ENCODE data around the gene EPC1. TPM values are rescaled to one million over a fixed set of nuclear protein-coding genes. Genes with fewer than 3 reads are reported as not detected.

The EPC1 gene
- total RNA-seq, 1 donor from 2014 or later = 22.9 TPM

GRCh38 chr10:32329061-32329460 is 17.9 kb downstream of the EPC1 start:
- Histone ChIP-seq H3K36me3 (ENCODE audit: control insufficient read depth, insufficient read depth, low read length) (no peaks in the 10 kb centered on the region), H3K27me3 (ENCODE audit: control insufficient read depth, insufficient read depth, low read length) (no peaks in the 10 kb centered on the region), H3K4me3 (ENCODE audit: low read depth, low read length) (no peak overlapping the region)
- TF ChIP-seq CTCF (IDR thresholded peaks at IDR 0.05; ENCODE audit: insufficient read depth, low read length, poor library complexity, severe bottlenecking) = no peak
- no peak for DNase-seq (ENCODE audit: low read depth)

GRCh38 chr10:32328499-32328898 is 18.5 kb downstream of the EPC1 start:
- H3K4me3 ChIP-seq (ENCODE audit: low read depth, low read length) = no peak overlapping the region
- TF ChIP-seq CTCF (IDR thresholded peaks at IDR 0.05; ENCODE audit: insufficient read depth, low read length, poor library complexity, severe bottlenecking) = no peak
- DNase-seq (ENCODE audit: low read depth) = no peak
- H3K27me3 ChIP-seq (ENCODE audit: control insufficient read depth, insufficient read depth, low read length) = no peaks in the 10 kb centered on the region
- H3K36me3 ChIP-seq (ENCODE audit: control insufficient read depth, insufficient read depth, low read length) = no peaks in the 10 kb centered on the region

GRCh38 chr10:32327364-32327691 is 19.6 kb downstream of the EPC1 start:
- Histone ChIP-seq H3K4me3 (ENCODE audit: low read depth, low read length) (no peak overlapping the region), H3K36me3 (ENCODE audit: control insufficient read depth, insufficient read depth, low read length) (no peaks in the 10 kb centered on the region), H3K27me3 (ENCODE audit: control insufficient read depth, insufficient read depth, low read length) (no peaks in the 10 kb centered on the region)
- DNase-seq (ENCODE audit: low read depth) = no peak
- TF ChIP-seq CTCF (IDR thresholded peaks at IDR 0.05; ENCODE audit: insufficient read depth, low read length, poor library complexity, severe bottlenecking) = no peak

- no peak for DNase-seq (ENCODE audit: low read depth)
- no peaks in the 10 kb centered on the region for H3K27me3 ChIP-seq (ENCODE audit: control insufficient read depth, insufficient read depth, low read length)
- no peaks in the 10 kb centered on the region for H3K36me3 ChIP-seq (ENCODE audit: control insufficient read depth, insufficient read depth, low read length)
- TF ChIP-seq CTCF (IDR thresholded peaks at IDR 0.05; ENCODE audit: insufficient read depth, low read length, poor library complexity, severe bottlenecking) = no peak
- H3K4me3 ChIP-seq (ENCODE audit: low read depth, low read length) = no peak overlapping the region
Measured at GRCh38 chr10:32326680-32327363, 20.1 kb downstream of the EPC1 start.

- Histone ChIP-seq H3K4me3 (ENCODE audit: low read depth, low read length) (no peak overlapping the region), H3K27me3 (ENCODE audit: control insufficient read depth, insufficient read depth, low read length) (no peaks in the 10 kb centered on the region), H3K36me3 (ENCODE audit: control insufficient read depth, insufficient read depth, low read length) (no peaks in the 10 kb centered on the region)
- DNase-seq (ENCODE audit: low read depth) = no peak
- no peak for TF ChIP-seq CTCF (IDR thresholded peaks at IDR 0.05; ENCODE audit: insufficient read depth, low read length, poor library complexity, severe bottlenecking)
Measured at GRCh38 chr10:32326119-32326518, 20.8 kb downstream of the EPC1 start.

- Histone ChIP-seq H3K27me3 (ENCODE audit: control insufficient read depth, insufficient read depth, low read length) (no peaks in the 10 kb centered on the region), H3K36me3 (ENCODE audit: control insufficient read depth, insufficient read depth, low read length) (no peaks in the 10 kb centered on the region), H3K4me3 (ENCODE audit: low read depth, low read length) (no peak overlapping the region)
- TF ChIP-seq CTCF (IDR thresholded peaks at IDR 0.05; ENCODE audit: insufficient read depth, low read length, poor library complexity, severe bottlenecking) = no peak
- DNase-seq (ENCODE audit: low read depth) = no peak
Measured at GRCh38 chr10:32323051-32323450, 23.9 kb downstream of the EPC1 start.
